ENCODE measurements around the gene NUAK1. TPM values are rescaled to one million over a fixed set of nuclear protein-coding genes. Genes with fewer than 3 reads are reported as not detected.

The NUAK1 gene
- polyA plus RNA-seq, 1 donor from 2014 or later: 8.3 TPM

DNA sequence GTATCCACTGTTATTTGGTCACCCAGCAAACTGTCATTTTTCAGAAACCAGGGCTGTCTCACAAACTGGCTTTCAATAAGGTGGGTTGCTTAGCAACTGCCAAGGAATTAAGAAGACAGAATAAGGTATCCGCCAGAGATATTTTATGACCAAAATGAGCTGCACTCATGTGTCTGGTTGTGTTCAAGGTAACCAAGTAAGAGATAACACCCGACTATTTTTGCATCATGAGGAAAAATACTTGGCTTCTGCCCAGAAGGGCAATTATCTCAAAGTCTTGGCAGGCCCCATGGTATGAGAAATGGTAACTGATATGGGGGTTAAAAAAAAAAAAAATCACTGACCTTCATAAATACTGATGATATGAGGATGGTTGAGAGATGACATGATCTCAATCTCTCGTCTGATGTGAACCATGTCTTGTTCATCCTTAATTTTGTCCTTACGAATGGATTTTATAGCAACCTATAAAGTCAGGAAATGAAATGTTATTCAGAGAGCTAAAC is 32.6 kb downstream of the NUAK1 start:
- no peaks in the 10 kb centered on the region for H3K36me3 ChIP-seq (ENCODE audit: insufficient read depth, low read length)
- no peaks in the 10 kb centered on the region for H3K27me3 ChIP-seq (ENCODE audit: insufficient read depth, low read depth, low read length)
- no peaks in the 10 kb centered on the region for H3F3A ChIP-seq (ENCODE audit: insufficient read depth, low read length, poor library complexity, severe bottlenecking)
- no peak overlapping the region for H3K4me3 ChIP-seq (ENCODE audit: low read length)
- H2AFZ ChIP-seq (ENCODE audit: low read depth, low read length): no peak overlapping the region
- no peaks in the 10 kb centered on the region for H3K9me3 ChIP-seq (ENCODE audit: low read length)
- TF ChIP-seq TAF1 (IDR thresholded peaks at IDR 0.05; ENCODE audit: low read depth) (no peak), EP300 (conservative IDR thresholded peaks at IDR 0.05; ENCODE audit: poor library complexity, severe bottlenecking) (peak; percentile 22)
- no peak overlapping the region for H3K4me2 ChIP-seq (ENCODE audit: low read length)
- no peaks in the 10 kb centered on the region for H3K9me2 ChIP-seq (ENCODE audit: insufficient read depth, low read length)
- H3K79me2 ChIP-seq (replicated peaks; ENCODE audit: insufficient read depth, low read length): peaks cover 39% of the 10 kb centered on the region
- H4K20me1 ChIP-seq (ENCODE audit: insufficient read depth): no peaks in the 10 kb centered on the region
- H3K9ac ChIP-seq (ENCODE audit: low read length): no peak overlapping the region
- H3K27ac ChIP-seq (ENCODE audit: low read length): no peak overlapping the region

- Histone ChIP-seq H2AFZ (ENCODE audit: low read depth, low read length) (no peak overlapping the region), H3K79me2 (replicated peaks; ENCODE audit: insufficient read depth, low read length) (peaks cover 3% of the 10 kb centered on the region), H3F3A (ENCODE audit: insufficient read depth, low read length, poor library complexity, severe bottlenecking) (no peaks in the 10 kb centered on the region), H3K27me3 (ENCODE audit: insufficient read depth, low read depth, low read length) (no peaks in the 10 kb centered on the region), H3K9me3 (ENCODE audit: low read length) (no peaks in the 10 kb centered on the region), H3K4me2 (ENCODE audit: low read length) (no peak overlapping the region), H3K9ac (ENCODE audit: low read length) (no peak overlapping the region), H4K20me1 (ENCODE audit: insufficient read depth) (no peaks in the 10 kb centered on the region), H3K36me3 (ENCODE audit: insufficient read depth, low read length) (peaks cover 5% of the 10 kb centered on the region), H3K4me3 (ENCODE audit: low read length) (no peak overlapping the region), H3K9me2 (ENCODE audit: insufficient read depth, low read length) (no peaks in the 10 kb centered on the region), H3K27ac (ENCODE audit: low read length) (no peak overlapping the region)
- TF ChIP-seq RAD21 (conservative IDR thresholded peaks at IDR 0.05) (no peak), POLR2AphosphoS5 (IDR thresholded peaks at IDR 0.05) (no peak), SMC3 (conservative IDR thresholded peaks at IDR 0.05; ENCODE audit: poor library complexity) (no peak), TAF1 (IDR thresholded peaks at IDR 0.05; ENCODE audit: low read depth) (no peak), MXI1 (conservative IDR thresholded peaks at IDR 0.05; ENCODE audit: poor library complexity, severe bottlenecking) (no peak)
- TF ChIP-seq, protein P1, sequence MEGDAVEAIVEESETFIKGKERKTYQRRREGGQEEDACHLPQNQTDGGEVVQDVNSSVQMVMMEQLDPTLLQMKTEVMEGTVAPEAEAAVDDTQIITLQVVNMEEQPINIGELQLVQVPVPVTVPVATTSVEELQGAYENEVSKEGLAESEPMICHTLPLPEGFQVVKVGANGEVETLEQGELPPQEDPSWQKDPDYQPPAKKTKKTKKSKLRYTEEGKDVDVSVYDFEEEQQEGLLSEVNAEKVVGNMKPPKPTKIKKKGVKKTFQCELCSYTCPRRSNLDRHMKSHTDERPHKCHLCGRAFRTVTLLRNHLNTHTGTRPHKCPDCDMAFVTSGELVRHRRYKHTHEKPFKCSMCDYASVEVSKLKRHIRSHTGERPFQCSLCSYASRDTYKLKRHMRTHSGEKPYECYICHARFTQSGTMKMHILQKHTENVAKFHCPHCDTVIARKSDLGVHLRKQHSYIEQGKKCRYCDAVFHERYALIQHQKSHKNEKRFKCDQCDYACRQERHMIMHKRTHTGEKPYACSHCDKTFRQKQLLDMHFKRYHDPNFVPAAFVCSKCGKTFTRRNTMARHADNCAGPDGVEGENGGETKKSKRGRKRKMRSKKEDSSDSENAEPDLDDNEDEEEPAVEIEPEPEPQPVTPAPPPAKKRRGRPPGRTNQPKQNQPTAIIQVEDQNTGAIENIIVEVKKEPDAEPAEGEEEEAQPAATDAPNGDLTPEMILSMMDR (IDR thresholded peaks at IDR 0.05; ENCODE audit: poor library complexity, severe bottlenecking): no peak
Observed at GRCh38 chr12:106101803-106102202, 37.0 kb downstream of the NUAK1 start.

GRCh38 chr12:106098691-106099200 is 40.0 kb downstream of the NUAK1 start:
- no peaks in the 10 kb centered on the region for H4K20me1 ChIP-seq (ENCODE audit: insufficient read depth)
- no peaks in the 10 kb centered on the region for H3F3A ChIP-seq (ENCODE audit: insufficient read depth, low read length, poor library complexity, severe bottlenecking)
- no peak overlapping the region for H3K9ac ChIP-seq (ENCODE audit: low read length)
- H3K9me3 ChIP-seq (ENCODE audit: low read length): no peaks in the 10 kb centered on the region
- H3K27ac ChIP-seq (ENCODE audit: low read length): no peak overlapping the region
- TF ChIP-seq RAD21 (conservative IDR thresholded peaks at IDR 0.05) (no peak), SMC3 (conservative IDR thresholded peaks at IDR 0.05; ENCODE audit: poor library complexity) (no peak), EP300 (conservative IDR thresholded peaks at IDR 0.05; ENCODE audit: poor library complexity, severe bottlenecking) (no peak), EZH2 (IDR thresholded peaks at IDR 0.05; ENCODE audit: borderline replicate concordance, insufficient read depth, low read length, poor library complexity, severe bottlenecking) (no peak), TAF1 (IDR thresholded peaks at IDR 0.05; ENCODE audit: low read depth) (no peak), POLR2AphosphoS5 (IDR thresholded peaks at IDR 0.05) (no peak), MXI1 (conservative IDR thresholded peaks at IDR 0.05; ENCODE audit: poor library complexity, severe bottlenecking) (no peak)
- TF ChIP-seq, protein P2, sequence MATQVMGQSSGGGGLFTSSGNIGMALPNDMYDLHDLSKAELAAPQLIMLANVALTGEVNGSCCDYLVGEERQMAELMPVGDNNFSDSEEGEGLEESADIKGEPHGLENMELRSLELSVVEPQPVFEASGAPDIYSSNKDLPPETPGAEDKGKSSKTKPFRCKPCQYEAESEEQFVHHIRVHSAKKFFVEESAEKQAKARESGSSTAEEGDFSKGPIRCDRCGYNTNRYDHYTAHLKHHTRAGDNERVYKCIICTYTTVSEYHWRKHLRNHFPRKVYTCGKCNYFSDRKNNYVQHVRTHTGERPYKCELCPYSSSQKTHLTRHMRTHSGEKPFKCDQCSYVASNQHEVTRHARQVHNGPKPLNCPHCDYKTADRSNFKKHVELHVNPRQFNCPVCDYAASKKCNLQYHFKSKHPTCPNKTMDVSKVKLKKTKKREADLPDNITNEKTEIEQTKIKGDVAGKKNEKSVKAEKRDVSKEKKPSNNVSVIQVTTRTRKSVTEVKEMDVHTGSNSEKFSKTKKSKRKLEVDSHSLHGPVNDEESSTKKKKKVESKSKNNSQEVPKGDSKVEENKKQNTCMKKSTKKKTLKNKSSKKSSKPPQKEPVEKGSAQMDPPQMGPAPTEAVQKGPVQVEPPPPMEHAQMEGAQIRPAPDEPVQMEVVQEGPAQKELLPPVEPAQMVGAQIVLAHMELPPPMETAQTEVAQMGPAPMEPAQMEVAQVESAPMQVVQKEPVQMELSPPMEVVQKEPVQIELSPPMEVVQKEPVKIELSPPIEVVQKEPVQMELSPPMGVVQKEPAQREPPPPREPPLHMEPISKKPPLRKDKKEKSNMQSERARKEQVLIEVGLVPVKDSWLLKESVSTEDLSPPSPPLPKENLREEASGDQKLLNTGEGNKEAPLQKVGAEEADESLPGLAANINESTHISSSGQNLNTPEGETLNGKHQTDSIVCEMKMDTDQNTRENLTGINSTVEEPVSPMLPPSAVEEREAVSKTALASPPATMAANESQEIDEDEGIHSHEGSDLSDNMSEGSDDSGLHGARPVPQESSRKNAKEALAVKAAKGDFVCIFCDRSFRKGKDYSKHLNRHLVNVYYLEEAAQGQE (IDR thresholded peaks at IDR 0.05; ENCODE audit: borderline replicate concordance): no peak
- TF ChIP-seq, protein P1 (IDR thresholded peaks at IDR 0.05; ENCODE audit: poor library complexity, severe bottlenecking): no peak
- H3K4me3 ChIP-seq (ENCODE audit: low read length): no peak overlapping the region
- no peak overlapping the region for H2AFZ ChIP-seq (ENCODE audit: low read depth, low read length)
- H3K27me3 ChIP-seq (ENCODE audit: insufficient read depth, low read depth, low read length): no peaks in the 10 kb centered on the region
- H3K79me2 ChIP-seq (replicated peaks; ENCODE audit: insufficient read depth, low read length): no peaks in the 10 kb centered on the region
- H3K36me3 ChIP-seq (ENCODE audit: insufficient read depth, low read length): peaks cover 5% of the 10 kb centered on the region
- no peak overlapping the region for H3K4me2 ChIP-seq (ENCODE audit: low read length)
- H3K9me2 ChIP-seq (ENCODE audit: insufficient read depth, low read length): no peaks in the 10 kb centered on the region
